ENCODE measurements around the gene RAP1A. TPM values are rescaled to one million over a fixed set of nuclear protein-coding genes. Genes with fewer than 3 reads are reported as not detected.

RAP1A gene
- total RNA-seq, 4 donors from 2014 or later: 49.3 to 82.6 (median 70.8) TPM

DNA sequence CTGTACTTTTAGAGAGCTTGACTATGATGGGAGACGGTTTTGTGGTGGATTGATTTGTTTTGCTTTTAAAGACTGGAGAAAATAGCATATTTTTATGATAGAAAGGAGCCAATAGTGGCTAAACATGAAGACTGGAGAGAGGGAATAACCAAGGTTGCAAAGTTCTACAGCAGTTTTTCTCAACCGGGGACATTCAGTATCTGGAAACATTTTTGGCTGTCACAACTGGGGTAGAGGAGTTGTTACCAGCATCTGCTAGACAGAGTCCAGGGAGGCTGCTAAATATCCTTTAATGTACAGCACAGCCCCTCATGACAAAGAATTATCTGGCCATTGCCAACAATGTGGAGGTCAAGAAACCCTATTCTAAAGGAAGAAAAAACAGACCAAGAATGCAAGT lies 38.4 kb upstream of the RAP1A start:
- TF ChIP-seq, protein P1, sequence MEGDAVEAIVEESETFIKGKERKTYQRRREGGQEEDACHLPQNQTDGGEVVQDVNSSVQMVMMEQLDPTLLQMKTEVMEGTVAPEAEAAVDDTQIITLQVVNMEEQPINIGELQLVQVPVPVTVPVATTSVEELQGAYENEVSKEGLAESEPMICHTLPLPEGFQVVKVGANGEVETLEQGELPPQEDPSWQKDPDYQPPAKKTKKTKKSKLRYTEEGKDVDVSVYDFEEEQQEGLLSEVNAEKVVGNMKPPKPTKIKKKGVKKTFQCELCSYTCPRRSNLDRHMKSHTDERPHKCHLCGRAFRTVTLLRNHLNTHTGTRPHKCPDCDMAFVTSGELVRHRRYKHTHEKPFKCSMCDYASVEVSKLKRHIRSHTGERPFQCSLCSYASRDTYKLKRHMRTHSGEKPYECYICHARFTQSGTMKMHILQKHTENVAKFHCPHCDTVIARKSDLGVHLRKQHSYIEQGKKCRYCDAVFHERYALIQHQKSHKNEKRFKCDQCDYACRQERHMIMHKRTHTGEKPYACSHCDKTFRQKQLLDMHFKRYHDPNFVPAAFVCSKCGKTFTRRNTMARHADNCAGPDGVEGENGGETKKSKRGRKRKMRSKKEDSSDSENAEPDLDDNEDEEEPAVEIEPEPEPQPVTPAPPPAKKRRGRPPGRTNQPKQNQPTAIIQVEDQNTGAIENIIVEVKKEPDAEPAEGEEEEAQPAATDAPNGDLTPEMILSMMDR (IDR thresholded peaks at IDR 0.05): no peak
- no peak for DNase-seq (ENCODE audit: low spot score)
- no peak for ATAC-seq (ENCODE audit: low FRiP score)

DNA sequence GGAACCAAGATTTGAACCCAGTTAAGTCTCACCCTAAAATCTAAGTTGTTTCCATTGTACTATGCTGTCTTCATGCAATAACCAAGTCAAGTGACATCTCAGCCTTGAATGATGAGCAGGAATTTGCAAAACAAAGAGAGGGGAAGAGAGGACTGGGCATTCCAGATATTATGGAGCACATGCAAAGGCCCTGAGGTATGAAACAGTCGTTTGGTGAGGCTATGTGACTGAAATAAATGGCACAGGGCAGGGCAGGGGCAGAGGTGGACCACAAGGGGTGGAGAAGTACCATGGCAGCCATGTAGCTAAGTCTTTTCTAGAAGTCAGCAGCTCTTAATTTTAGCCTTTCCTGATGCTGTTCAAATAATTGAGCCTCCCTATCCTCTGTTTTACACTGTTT lies 37.6 kb upstream of the RAP1A start:
- no peak for ATAC-seq (ENCODE audit: low FRiP score)
- DNase-seq (ENCODE audit: low spot score): no peak
- TF ChIP-seq, protein P1 (IDR thresholded peaks at IDR 0.05): no peak

DNA sequence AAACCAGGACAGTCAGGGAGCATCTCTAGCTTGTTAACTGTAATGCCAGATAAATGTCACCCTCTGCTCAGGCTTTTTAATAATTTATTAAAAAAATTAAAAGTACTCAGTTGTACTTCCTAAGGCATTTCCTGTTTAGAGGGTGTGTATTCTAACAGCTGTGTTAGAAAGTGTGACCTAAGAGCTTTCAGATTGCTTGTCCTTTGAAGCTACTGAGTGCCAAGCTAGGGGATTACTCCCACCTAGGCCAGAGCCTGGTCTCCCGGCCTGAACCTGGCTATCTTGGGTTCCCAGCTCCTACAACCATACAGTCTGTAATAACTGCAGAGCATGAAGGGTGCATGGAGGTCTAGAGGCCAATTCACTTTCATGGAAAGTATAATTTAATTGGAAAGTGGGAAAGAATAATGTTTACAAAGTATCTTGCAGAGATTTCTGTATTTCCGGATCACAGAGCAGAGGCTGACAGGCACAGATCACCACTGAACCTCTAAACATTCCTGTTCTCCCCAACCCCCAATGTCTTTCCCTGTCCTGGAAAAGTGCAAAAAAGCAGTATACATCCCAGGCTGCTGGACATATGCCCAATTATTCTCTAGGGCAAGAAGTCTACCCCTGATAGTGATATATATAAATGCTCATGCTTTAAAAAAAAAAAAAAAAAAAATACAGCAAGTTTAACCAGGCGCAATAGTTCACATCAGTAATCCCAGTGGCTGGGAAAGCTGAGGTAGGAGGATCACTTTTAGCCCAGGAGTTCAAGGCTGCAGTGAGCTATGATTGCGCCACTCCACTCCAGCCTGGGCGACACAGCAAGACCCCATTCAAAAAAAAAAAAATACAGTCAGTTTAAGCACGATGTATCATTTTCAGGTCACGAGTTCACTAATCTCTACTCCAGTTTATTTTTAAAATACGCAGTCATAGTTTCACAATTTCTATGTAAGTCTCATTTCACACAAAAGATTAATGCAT lies 36.7 kb upstream of the RAP1A start:
- no peak for ATAC-seq (ENCODE audit: low FRiP score)
- no peak for DNase-seq (ENCODE audit: low spot score)
- TF ChIP-seq, protein P1 (IDR thresholded peaks at IDR 0.05): no peak

DNA sequence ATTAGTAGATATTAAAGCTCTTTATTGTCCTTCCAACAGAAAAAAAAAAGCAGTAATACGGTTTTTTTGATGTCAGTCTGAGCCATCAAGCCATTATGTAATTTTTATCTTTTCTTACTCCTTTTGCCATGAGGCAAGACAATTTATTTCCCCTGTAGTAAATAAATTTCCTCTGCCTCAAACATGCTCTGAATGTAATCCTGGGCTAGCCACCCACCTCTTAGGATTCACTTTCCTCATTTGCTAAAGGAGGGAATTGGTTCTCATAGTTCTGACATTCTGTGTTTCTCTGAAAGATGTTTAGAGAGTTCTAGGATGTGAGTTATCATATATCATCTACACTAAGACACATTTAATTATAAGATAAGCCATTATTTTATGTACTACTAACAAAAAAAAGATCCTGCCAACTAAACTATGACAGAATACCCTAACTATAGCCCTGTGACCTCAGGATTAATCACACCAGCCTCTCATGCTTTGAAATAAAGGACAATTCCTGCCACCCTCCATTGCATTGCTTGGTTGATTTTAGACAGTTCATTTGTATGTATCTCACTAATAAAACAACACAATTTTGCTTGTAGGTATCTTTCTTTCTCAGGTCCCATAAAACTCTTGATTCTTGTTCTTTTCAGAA lies 34.0 kb upstream of the RAP1A start:
- DNase-seq (ENCODE audit: low spot score): no peak
- no peak for ATAC-seq (ENCODE audit: low FRiP score)
- TF ChIP-seq, protein P1 (IDR thresholded peaks at IDR 0.05): no peak

DNA sequence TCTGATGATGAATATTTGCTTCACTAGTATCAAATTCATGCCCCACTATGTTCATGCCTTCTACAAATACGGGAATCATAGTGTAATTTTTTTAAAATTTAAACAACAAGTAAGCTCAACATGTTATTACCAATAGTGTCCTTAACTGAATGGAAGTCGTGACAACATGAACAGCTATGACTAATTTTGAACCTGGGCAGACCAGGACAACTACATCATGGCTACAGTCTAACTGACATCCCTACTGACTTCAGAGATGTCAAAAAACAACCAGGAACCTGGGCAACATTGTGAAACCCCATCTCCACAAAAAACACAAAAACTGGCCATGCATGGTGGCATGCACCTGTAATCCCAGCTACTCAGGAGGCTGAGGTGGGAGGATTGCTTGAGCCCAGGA lies 33.5 kb upstream of the RAP1A start:
- DNase-seq (ENCODE audit: low spot score) (no peak), ATAC-seq (ENCODE audit: low FRiP score) (no peak)
- TF ChIP-seq, protein P1 (IDR thresholded peaks at IDR 0.05): no peak

DNA sequence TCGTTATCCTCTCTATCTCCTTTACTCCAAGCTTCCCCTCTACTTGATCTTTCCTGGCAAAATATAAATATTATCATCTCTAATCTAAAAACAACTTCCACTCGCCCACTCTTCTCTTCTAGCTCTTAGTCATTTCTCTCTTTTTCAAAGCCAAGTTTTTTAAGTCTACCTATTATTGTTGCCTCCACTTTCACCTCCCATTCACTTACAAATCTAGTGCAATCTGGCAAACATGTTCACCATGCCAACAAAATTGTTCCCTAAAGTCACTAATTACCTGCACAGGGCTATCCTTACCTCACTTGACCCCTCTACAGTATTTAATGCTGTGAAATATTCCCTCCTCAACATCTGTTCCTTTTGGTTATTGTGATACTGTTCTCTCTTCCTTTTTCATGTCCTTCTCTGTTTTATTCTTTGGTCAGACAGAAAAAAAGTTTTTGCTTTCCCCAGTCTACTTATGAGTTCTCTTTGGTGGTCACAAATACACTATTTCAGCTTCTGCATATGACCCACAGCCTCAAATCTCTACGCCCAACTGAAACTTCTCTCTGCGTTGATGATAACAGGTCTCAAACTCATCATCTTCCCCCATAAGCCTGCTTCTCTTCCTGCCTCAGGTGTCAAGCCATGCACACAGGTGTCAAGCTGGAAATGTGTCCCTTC lies 31.9 kb upstream of the RAP1A start:
- TF ChIP-seq, protein P1 (IDR thresholded peaks at IDR 0.05): no peak
- ATAC-seq (ENCODE audit: low FRiP score): no peak
- DNase-seq (ENCODE audit: low spot score): no peak
